Osteocyte (in vitro differentiated cells): Measurements from ENCODE around the gene HTT. TPM values are rescaled to one million over a fixed set of nuclear protein-coding genes. Genes with fewer than 3 reads are reported as not detected.

Experiments used
- DNase-seq: peaks from one replicate; pipeline ENCODE4 v3.0.0; 2021; ENCODE audit warnings: mixed read lengths; ENCODE audit not compliant: unreplicated experiment; ENCODE audit errors: extremely low spot score
- H3K27ac Mint-ChIP-seq: one replicate; pipeline ENCODE4 v1.8.0; 2021; ENCODE audit warnings: mild to moderate bottlenecking, mixed read lengths; ENCODE audit not compliant: unreplicated experiment
- H3K27me3 Mint-ChIP-seq: one replicate; pipeline ENCODE4 v1.8.0; 2021; ENCODE audit warnings: mixed read lengths; ENCODE audit not compliant: unreplicated experiment
- H3K36me3 Mint-ChIP-seq: one replicate; pipeline ENCODE4 v1.8.0; 2021; ENCODE audit warnings: mixed read lengths; ENCODE audit not compliant: unreplicated experiment
- H3K4me1 Mint-ChIP-seq: one replicate; pipeline ENCODE4 v1.8.0; 2021; ENCODE audit warnings: mixed read lengths; ENCODE audit not compliant: unreplicated experiment
- H3K4me3 Mint-ChIP-seq: one replicate; pipeline ENCODE4 v1.8.0; 2021; ENCODE audit warnings: mild to moderate bottlenecking, moderate library complexity, mixed read lengths; ENCODE audit not compliant: unreplicated experiment
- H3K9me3 Mint-ChIP-seq: one replicate; pipeline ENCODE4 v1.8.0; 2021; ENCODE audit warnings: mixed read lengths; ENCODE audit not compliant: unreplicated experiment
- total RNA-seq: library from RNA; stranded (reverse); gene quantifications from 2 replicates; pipeline ENCODE4 v1.2.1, GENCODE V29; 2021
- TF ChIP-seq, protein P1 (sequence below): fragments of 200-600 bp; sonication (generic); IDR thresholded peaks from 2 replicates; pipeline ENCODE4 v1.5.0; 2021; ENCODE audit warnings: antibody characterized with exemption, mild to moderate bottlenecking, moderate library complexity

HTT gene
- total RNA-seq, 1 donor from 2014 or later, result 51.3 TPM

DNA sequence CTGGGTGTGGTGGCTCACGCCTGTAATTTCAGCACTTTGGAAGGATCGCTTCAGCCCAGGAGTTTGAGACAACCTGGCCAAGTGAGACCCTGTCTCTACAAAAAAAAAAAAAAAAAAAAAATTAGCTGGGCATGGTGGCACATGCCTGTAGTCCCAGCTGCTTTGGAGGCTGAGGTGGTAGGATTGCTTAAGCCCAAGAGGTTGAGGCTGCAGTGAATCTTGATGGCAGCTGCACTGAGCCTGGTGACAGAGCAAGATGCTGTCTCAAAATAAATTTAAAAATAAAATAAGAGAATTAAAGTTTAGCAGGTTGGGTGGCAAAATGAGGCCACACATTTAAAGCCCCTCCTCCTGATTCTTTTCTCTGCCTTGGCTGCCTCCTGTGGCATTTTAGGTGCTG lies 47.1 kb downstream of the HTT start:
- H3K27me3 Mint-ChIP-seq, result no peaks in the 10 kb centered on the region
- TF ChIP-seq, protein P1, sequence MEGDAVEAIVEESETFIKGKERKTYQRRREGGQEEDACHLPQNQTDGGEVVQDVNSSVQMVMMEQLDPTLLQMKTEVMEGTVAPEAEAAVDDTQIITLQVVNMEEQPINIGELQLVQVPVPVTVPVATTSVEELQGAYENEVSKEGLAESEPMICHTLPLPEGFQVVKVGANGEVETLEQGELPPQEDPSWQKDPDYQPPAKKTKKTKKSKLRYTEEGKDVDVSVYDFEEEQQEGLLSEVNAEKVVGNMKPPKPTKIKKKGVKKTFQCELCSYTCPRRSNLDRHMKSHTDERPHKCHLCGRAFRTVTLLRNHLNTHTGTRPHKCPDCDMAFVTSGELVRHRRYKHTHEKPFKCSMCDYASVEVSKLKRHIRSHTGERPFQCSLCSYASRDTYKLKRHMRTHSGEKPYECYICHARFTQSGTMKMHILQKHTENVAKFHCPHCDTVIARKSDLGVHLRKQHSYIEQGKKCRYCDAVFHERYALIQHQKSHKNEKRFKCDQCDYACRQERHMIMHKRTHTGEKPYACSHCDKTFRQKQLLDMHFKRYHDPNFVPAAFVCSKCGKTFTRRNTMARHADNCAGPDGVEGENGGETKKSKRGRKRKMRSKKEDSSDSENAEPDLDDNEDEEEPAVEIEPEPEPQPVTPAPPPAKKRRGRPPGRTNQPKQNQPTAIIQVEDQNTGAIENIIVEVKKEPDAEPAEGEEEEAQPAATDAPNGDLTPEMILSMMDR, result no peak
- no peak for DNase-seq
- no peaks in the 10 kb centered on the region for H3K9me3 Mint-ChIP-seq
- peak overlapping the region; percentile 82 for H3K27ac Mint-ChIP-seq
- H3K4me1 Mint-ChIP-seq, result peaks cover 30% of the 10 kb centered on the region
- H3K36me3 Mint-ChIP-seq, result peaks cover 14% of the 10 kb centered on the region
- no peak overlapping the region for H3K4me3 Mint-ChIP-seq

DNA sequence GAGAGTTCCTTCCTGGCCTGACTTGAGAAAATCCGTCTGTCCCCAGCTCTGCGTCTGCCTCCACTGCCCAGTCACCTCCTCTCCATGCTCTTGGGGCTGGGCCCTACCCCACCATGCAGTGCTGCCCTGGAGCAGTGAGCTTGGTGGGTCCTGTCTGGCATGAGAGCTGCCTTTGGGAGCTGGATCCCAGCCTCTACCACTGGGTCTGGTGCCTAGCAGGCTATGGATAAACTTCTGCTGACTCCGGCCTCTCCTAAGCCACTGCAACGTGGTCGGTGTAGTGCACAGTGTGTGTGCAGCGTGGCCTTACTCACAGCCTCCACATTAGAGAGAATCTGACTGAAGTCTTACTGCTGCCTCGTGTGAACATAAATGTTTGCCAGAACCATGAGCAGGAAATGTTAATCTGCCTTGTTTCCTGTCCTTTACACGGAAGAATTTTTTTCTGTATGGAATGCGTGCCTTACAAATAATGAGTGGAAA lies 47.6 kb downstream of the HTT start:
- Mint-ChIP-seq H3K4me3 (peak overlapping the region; percentile 20), H3K27me3 (no peaks in the 10 kb centered on the region), H3K36me3 (peaks cover 19% of the 10 kb centered on the region), H3K4me1 (peaks cover 30% of the 10 kb centered on the region), H3K9me3 (no peaks in the 10 kb centered on the region), H3K27ac (peak overlapping the region; percentile 82)
- DNase-seq, result no peak
- TF ChIP-seq, protein P1, result no peak

DNA sequence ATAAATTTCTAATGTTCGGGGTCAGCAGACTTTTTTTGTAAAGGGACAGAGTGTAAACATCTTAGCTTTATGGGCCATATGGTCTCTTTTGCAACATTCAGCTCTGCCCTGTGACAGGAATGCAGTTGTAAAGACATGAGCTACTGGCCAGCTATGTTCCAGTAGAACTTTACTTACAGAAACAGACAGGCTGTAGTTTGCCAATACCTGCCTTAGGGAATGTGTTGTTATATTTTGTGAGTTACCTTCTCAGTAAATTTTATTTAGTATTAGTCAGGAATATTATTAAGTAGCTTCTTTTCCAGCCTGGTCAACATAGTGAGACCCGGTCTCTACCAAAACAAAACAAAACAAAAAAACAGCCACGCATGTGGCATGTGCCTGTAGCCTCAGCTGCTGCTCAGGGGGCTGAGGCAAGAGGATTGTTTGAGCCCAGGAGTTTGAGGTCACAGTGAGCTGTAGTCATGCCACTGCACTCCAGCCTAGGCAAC lies 48.7 kb downstream of the HTT start:
- H3K27me3 Mint-ChIP-seq, result no peaks in the 10 kb centered on the region
- no peak overlapping the region for H3K4me3 Mint-ChIP-seq
- H3K4me1 Mint-ChIP-seq, result peaks cover 30% of the 10 kb centered on the region
- TF ChIP-seq, protein P1, result no peak
- peaks cover 21% of the 10 kb centered on the region for H3K36me3 Mint-ChIP-seq
- H3K9me3 Mint-ChIP-seq, result no peaks in the 10 kb centered on the region
- peak overlapping the region; percentile 82 for H3K27ac Mint-ChIP-seq
- DNase-seq, result no peak

DNA sequence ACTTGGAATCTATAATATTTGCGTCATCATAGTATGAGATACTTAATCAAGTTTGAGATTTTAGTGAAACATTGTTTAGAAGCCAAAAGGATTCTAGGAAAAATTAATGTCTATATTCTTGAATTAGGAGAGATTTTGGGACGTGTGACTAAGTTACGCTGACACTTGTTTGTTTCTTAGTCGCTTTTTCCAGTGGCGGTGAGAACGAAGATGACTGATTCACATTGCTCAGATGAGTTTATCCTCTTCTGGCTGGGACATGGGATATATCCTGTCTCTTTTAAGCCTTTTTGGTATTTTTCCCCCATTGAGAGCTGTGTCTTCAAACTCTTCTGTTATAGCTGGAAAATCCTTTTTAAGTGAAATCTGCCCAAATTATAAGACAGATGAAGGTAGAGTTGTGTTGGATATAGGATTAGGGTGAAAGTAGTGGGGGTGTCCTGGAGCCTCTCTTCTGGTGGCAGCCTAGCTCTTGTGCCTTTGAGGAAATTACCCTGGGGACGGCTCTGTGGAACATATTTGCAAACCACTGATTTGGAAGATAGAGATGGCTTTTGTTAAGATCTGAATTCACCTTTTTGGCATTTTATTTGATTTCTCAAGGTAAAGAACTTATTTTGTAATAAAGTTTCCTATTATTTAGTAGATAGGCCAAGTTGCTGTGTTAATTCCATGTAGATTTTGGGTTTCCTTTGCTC lies 49.7 kb downstream of the HTT start:
- Mint-ChIP-seq H3K36me3 (peaks cover 29% of the 10 kb centered on the region), H3K9me3 (no peaks in the 10 kb centered on the region), H3K27ac (peak overlapping the region; percentile 82), H3K4me1 (peaks cover 30% of the 10 kb centered on the region), H3K27me3 (no peaks in the 10 kb centered on the region), H3K4me3 (no peak overlapping the region)
- TF ChIP-seq, protein P1, result no peak
- DNase-seq, result no peak

DNA sequence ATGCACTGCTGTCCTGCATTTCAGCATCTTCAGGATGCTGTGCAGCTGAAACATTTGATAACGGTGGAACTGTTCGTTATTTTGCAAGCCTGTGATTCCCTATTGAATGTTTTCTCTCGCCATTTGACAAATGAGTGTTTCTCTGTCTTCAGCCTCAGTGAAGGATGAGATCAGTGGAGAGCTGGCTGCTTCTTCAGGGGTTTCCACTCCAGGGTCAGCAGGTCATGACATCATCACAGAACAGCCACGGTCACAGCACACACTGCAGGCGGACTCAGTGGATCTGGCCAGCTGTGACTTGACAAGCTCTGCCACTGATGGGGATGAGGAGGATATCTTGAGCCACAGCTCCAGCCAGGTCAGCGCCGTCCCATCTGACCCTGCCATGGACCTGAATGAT lies 52.6 kb downstream of the HTT start:
- no peak for DNase-seq
- no peaks in the 10 kb centered on the region for H3K9me3 Mint-ChIP-seq

More for the DNA sequence above, 52.6 kb downstream of the HTT start:
- Mint-ChIP-seq H3K4me3 (no peak overlapping the region), H3K36me3 (peaks cover 48% of the 10 kb centered on the region), H3K27ac (no peak overlapping the region), H3K27me3 (no peaks in the 10 kb centered on the region), H3K4me1 (peaks cover 25% of the 10 kb centered on the region)
- TF ChIP-seq, protein P1, result no peak
